ENCODE results near the gene SDE2.
"Not testable (repeated sequence)": the region's sequence is repeated elsewhere in the genome, so short reads cannot be mapped to it uniquely, and the experiment has no call there.

The SDE2 gene

DNA sequence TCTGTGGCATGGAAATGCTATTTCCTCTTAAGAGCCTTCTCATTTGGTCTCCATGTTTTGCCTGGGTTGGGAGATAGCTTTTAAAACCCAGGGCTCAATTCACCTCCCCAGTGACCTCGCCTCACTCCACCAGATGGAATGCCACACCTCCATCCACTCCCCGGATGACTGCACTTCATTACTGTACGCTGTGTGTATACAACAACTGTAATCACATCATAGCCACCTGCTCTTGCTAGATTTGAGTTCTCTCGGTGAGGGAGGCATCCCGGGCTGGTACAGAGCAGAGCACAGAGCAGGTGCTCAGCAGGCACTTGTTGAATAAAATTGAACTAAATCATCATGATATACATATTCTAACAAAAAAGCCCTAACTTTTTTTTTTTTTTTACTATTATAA lies 26.0 kb downstream of the SDE2 start:
- ChIA-PET POLR2A (no interaction called here), CTCF (interaction anchor here (1.2 to 12.3 kb wide), 7 partner anchors 11 to 505 kb away, joined by 3 to 129 read pairs (median 5); partner anchors contain the start of gene SRP9)
- no peak for DNase-seq (ENCODE audit: extremely low spot score)
- TF ChIP-seq, protein P1, sequence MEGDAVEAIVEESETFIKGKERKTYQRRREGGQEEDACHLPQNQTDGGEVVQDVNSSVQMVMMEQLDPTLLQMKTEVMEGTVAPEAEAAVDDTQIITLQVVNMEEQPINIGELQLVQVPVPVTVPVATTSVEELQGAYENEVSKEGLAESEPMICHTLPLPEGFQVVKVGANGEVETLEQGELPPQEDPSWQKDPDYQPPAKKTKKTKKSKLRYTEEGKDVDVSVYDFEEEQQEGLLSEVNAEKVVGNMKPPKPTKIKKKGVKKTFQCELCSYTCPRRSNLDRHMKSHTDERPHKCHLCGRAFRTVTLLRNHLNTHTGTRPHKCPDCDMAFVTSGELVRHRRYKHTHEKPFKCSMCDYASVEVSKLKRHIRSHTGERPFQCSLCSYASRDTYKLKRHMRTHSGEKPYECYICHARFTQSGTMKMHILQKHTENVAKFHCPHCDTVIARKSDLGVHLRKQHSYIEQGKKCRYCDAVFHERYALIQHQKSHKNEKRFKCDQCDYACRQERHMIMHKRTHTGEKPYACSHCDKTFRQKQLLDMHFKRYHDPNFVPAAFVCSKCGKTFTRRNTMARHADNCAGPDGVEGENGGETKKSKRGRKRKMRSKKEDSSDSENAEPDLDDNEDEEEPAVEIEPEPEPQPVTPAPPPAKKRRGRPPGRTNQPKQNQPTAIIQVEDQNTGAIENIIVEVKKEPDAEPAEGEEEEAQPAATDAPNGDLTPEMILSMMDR (IDR thresholded peaks at IDR 0.05; ENCODE audit: control extremely low read depth, extremely low read depth, low read depth, missing control alignments): no peak

DNA sequence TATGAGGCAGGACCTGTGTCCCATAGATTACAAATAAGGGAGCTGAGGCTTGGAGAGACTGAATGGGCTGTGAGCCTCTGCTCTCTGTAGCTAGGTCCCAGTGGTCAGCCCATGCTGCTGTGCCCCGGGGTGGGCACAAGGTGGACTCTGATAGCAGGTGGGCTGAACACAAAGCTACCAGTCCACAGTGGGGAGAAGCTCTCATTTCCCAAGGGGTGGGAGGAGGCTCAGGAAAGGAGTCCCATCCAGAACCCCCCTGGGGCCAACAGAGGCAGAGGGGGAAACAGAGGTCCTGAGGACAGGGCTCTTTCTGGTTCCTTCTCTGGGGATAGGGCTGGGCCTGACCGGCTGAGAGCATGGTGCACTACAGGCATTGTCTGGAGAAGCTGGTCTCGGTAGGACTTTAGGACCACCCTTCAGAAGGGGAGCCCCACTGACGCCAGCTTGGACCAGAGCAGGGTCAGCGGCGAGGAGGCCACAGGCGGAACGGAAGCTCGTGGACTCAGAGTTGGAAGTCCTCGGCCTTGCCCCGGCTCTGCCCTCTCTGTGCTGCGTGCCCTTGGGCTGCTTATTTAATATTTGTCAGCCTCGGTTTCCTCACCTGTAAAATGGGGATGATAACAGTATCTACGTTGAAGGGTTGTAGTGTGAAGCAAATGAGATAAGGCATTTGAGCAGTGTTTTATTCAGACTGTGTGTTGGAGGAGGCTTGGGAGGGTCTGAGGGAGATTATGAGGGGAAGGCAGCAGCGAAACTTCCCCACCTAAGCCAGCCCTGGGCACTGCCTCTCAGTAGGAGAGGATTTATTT lies 26.6 kb downstream of the SDE2 start:
- no peak for DNase-seq (ENCODE audit: extremely low spot score)
- ChIA-PET CTCF (interaction anchor here (0.8 to 12.3 kb wide), 9 partner anchors 10 to 505 kb away, joined by 3 to 129 read pairs (median 4); partner anchors contain the start of gene SRP9), POLR2A (no interaction called here)
- TF ChIP-seq, protein P1 (IDR thresholded peaks at IDR 0.05; ENCODE audit: control extremely low read depth, extremely low read depth, low read depth, missing control alignments): no peak

DNA sequence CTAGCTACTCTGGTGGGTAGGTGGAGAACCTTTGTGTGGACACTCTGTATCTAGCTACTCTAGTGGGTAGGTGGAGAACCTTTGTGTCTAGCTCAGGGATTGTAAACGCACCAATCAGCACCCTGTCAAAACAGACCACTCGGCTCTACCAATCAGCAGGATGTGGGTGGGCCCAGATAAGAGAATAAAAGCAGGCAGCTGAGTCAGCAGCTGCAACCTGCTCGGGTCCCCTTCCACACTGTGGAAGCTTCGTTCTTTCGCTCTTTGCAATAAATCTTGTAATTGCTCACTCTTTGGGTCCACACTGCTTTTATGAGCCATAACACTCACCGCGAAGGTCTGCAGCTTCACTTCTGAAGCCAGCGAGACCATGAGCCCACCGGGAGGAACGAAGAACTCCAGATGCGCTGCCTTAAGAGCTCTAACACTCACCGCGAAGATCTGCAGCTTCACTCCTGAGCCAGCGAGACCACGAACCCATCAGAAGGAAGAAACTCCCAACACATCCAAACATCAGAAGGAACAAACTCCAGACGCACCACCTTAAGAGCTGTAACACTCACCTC lies 28.5 kb downstream of the SDE2 start:
- CTCF ChIA-PET: interaction anchor here (6.8 to 11.7 kb wide), 2 partner anchors 8 to 17 kb away, joined by 44 to 84 read pairs; no protein-coding TSS in a partner anchor
- POLR2A ChIA-PET; DNase-seq (ENCODE audit: extremely low spot score): not testable (repeated sequence)

DNA sequence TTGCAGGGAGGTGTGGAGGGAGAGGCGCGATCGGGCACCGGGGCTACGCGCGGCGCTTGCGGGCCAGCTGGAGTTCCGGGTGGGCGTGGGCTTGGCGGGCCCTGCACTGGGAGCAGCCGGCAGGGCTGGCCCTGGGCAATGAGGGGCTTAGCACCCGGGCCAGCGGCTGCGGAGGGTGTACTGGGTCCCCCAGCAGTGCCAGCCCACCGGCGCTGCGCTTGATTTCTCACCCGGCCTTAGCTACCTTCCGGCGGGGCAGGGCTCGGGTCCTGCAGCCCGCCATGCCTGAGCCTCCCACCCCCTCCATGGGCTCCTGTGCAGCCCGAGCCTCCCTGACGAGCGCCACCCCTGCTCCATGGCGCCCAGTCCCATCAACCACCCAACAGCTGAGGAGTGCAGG lies 29.4 kb downstream of the SDE2 start:
- CTCF ChIA-PET: interaction anchor here (1.3 to 11.7 kb wide), 3 partner anchors 8 to 17 kb away, joined by 3 to 84 read pairs (median 44); no protein-coding TSS in a partner anchor
- DNase-seq (ENCODE audit: extremely low spot score); POLR2A ChIA-PET: not testable (repeated sequence)

DNA sequence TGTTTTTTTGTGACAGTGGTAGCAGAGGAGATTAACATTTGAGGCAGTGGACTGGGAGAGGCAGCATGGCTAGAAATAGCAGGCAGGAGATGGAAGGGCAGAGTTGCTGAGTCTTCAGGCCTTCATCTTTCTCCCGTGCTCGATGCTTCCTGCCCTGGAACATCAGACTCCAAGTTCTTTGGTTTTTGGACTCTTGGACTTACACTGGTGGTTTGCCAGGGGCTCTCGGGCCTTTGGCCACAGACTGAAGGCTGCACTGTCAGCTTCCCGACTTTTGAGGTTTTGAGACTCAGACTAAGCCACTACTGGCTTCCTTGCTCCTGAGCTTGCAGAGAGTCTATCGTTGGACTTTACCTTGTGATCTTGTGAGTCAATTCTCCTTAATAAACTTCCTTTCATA lies 33.9 kb downstream of the SDE2 start:
- no peak for DNase-seq (ENCODE audit: extremely low spot score)
- POLR2A ChIA-PET: no interaction called here
- TF ChIP-seq, protein P1 (IDR thresholded peaks at IDR 0.05; ENCODE audit: control extremely low read depth, extremely low read depth, low read depth, missing control alignments): no peak
- CTCF ChIA-PET: interaction anchor here (0.6 to 1.0 kb wide), 2 partner anchors 25 to 490 kb away, joined by 3 read pairs; no protein-coding TSS in a partner anchor

DNA sequence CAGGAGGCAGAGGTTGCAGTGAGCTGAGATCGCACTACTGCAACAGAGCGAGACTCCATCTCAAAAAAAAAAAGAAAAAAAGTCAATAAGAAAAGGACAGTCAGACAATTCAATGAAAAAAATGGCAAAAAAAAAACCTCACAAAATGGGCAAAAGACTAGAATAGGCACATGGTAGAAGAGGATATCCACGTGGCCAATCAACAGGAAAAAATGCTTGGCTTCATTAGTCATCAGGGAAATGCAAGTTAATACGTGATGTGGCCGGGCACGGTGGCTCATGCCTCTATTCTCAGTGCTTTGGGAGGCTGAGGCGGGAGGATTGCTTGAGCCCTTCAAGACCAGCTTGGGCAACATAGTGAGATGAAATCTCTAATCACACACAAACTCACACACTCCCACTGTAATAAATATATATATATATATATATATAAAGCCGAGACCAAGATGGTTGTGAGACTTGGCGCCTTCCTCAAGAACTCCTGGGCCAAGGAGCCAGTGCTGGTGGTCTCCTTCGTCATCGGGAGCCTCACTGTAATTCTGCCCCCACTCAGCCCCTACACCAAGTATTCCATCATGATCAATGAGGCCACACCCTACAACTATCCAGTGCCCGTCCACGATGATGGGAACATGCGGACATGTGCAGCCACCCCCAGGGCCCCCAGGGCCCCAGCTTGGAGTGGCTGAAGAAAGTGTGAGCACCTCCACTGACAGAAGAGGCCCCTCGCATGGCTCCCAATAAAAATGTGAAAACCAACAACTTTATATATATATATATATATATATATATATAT lies 35.2 kb downstream of the SDE2 start:
- no peak for DNase-seq (ENCODE audit: extremely low spot score)
- POLR2A ChIA-PET: no interaction called here

More for the DNA sequence above, 35.2 kb downstream of the SDE2 start:
- CTCF ChIA-PET: interaction anchor here (1.0 to 4.8 kb wide), 19 partner anchors 9 to 495 kb away, joined by 3 to 44 read pairs (median 4); no protein-coding TSS in a partner anchor
- TF ChIP-seq, protein P1 (IDR thresholded peaks at IDR 0.05; ENCODE audit: control extremely low read depth, extremely low read depth, low read depth, missing control alignments): no peak

Data from GM10248 (cell line).